Measurements from ENCODE around the gene VGLL3.
"Not testable (repeated sequence)": the region's sequence is repeated elsewhere in the genome, so short reads cannot be mapped to it uniquely, and the experiment has no call there.

Gene VGLL3

GRCh38 chr3:86990734-86991481 is at the start of gene VGLL3:
TSS of gene VGLL3 (minus strand) at chr3:86991149. CDS start at chr3:86990743, 406 bp downstream.
- peak in 2 of 3 experiments; percentile 79 to 83 for DNase-seq

GRCh38 chr3:87037652-87038051 is 46.7 kb upstream of the VGLL3 start:
- no peak for DNase-seq

- DNase-seq: no peak
Observed at GRCh38 chr3:87036671-87037070, 45.7 kb upstream of the VGLL3 start.

- no peak for DNase-seq
Observed at GRCh38 chr3:87035339-87035738, 44.4 kb upstream of the VGLL3 start.

GRCh38 chr3:87033205-87033604 is 42.3 kb upstream of the VGLL3 start:
- DNase-seq: no peak

GRCh38 chr3:87025661-87026645 is 35.0 kb upstream of the VGLL3 start:
- no peak for DNase-seq

- not testable (repeated sequence) for DNase-seq
Observed at GRCh38 chr3:87017370-87017769, 26.4 kb upstream of the VGLL3 start.

GRCh38 chr3:87009271-87009670 is 18.3 kb upstream of the VGLL3 start:
- no peak for DNase-seq

- DNase-seq: peak in 1 of 3 experiments; percentile 22
Observed at GRCh38 chr3:87006844-87007439, 16.0 kb upstream of the VGLL3 start.

GRCh38 chr3:87004883-87005282 is 13.9 kb upstream of the VGLL3 start:
- DNase-seq: no peak

- no peak for DNase-seq
Observed at GRCh38 chr3:87002346-87002745, 11.4 kb upstream of the VGLL3 start.

- DNase-seq: no peak
Observed at GRCh38 chr3:87001473-87002098, 10.6 kb upstream of the VGLL3 start.

GRCh38 chr3:87000940-87001339 is 10.0 kb upstream of the VGLL3 start:
- DNase-seq: no peak

- DNase-seq: no peak
Observed at GRCh38 chr3:86998569-86998968, 7.6 kb upstream of the VGLL3 start.

- no peak for DNase-seq
Observed at GRCh38 chr3:86996261-86996955, 5.5 kb upstream of the VGLL3 start.

GRCh38 chr3:86995537-86995936 is 4.6 kb upstream of the VGLL3 start:
- no peak for DNase-seq

GRCh38 chr3:86993704-86994103 is 2.8 kb upstream of the VGLL3 start:
- DNase-seq: no peak

- DNase-seq: no peak
Observed at GRCh38 chr3:86991840-86992435, 989 bp upstream of the VGLL3 start.

- DNase-seq: no peak
Observed at GRCh38 chr3:86991482-86991815, 500 bp upstream of the VGLL3 start.

GRCh38 chr3:86990012-86990733 is 776 bp downstream of the VGLL3 start:
- peak in 2 of 3 experiments; percentile 76 to 79 for DNase-seq

- DNase-seq: no peak
Observed at GRCh38 chr3:86989611-86990010, 1.3 kb downstream of the VGLL3 start.
